ENCODE measurements around the gene USH2A.

Gene USH2A

GRCh38 chr1:216169351-216169750 lies 253.9 kb downstream of the USH2A start:
- TF ChIP-seq, protein P1, sequence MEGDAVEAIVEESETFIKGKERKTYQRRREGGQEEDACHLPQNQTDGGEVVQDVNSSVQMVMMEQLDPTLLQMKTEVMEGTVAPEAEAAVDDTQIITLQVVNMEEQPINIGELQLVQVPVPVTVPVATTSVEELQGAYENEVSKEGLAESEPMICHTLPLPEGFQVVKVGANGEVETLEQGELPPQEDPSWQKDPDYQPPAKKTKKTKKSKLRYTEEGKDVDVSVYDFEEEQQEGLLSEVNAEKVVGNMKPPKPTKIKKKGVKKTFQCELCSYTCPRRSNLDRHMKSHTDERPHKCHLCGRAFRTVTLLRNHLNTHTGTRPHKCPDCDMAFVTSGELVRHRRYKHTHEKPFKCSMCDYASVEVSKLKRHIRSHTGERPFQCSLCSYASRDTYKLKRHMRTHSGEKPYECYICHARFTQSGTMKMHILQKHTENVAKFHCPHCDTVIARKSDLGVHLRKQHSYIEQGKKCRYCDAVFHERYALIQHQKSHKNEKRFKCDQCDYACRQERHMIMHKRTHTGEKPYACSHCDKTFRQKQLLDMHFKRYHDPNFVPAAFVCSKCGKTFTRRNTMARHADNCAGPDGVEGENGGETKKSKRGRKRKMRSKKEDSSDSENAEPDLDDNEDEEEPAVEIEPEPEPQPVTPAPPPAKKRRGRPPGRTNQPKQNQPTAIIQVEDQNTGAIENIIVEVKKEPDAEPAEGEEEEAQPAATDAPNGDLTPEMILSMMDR (IDR thresholded peaks at IDR 0.05; ENCODE audit: insufficient read depth, low read length, poor library complexity, severe bottlenecking): no peak
- TF ChIP-seq EZH2phosphoT487 (conservative IDR thresholded peaks at IDR 0.05; ENCODE audit: low read length): no peak
- H3K9me3 ChIP-seq (ENCODE audit: insufficient read depth, low read length): no peaks in the 10 kb centered on the region

GRCh38 chr1:216168546-216168945 lies 254.7 kb downstream of the USH2A start:
- H3K9ac ChIP-seq (ENCODE audit: low read length): no peak overlapping the region
- H3K27me3 ChIP-seq (ENCODE audit: low read length): no peaks in the 10 kb centered on the region
- no peaks in the 10 kb centered on the region for H3K36me3 ChIP-seq (ENCODE audit: low read length)
- no peak for TF ChIP-seq EZH2phosphoT487 (conservative IDR thresholded peaks at IDR 0.05; ENCODE audit: low read length)
- TF ChIP-seq, protein P1 (IDR thresholded peaks at IDR 0.05; ENCODE audit: insufficient read depth, low read length, poor library complexity, severe bottlenecking): no peak
- no peak overlapping the region for H3K4me3 ChIP-seq (ENCODE audit: insufficient read depth, low read length, poor library complexity, severe bottlenecking)
- no peaks in the 10 kb centered on the region for H3F3A ChIP-seq (ENCODE audit: insufficient read depth)
- H3K9me3 ChIP-seq (ENCODE audit: insufficient read depth, low read length): no peaks in the 10 kb centered on the region
- no peak overlapping the region for H3K27ac ChIP-seq (ENCODE audit: low read depth, low read length)
- H3K79me2 ChIP-seq (ENCODE audit: insufficient read depth, low read length): no peaks in the 10 kb centered on the region
- H4K20me1 ChIP-seq (ENCODE audit: low read depth, low read length): no peaks in the 10 kb centered on the region
- H3K9me2 ChIP-seq (replicated peaks; ENCODE audit: insufficient read depth, low read length): no peaks in the 10 kb centered on the region
- no peak overlapping the region for H3K4me2 ChIP-seq (ENCODE audit: low read depth, low read length, poor library complexity, severe bottlenecking)
- no peak overlapping the region for H2AFZ ChIP-seq (ENCODE audit: low read depth, low read length, severe bottlenecking)

More at GRCh38 chr1:216169351-216169750, 253.9 kb downstream of the USH2A start:
- H3K27me3 ChIP-seq (ENCODE audit: low read length): no peaks in the 10 kb centered on the region
- H3K79me2 ChIP-seq (ENCODE audit: insufficient read depth, low read length): no peaks in the 10 kb centered on the region
- no peaks in the 10 kb centered on the region for H4K20me1 ChIP-seq (ENCODE audit: low read depth, low read length)
- H3F3A ChIP-seq (ENCODE audit: insufficient read depth): no peaks in the 10 kb centered on the region
- no peak overlapping the region for H3K9ac ChIP-seq (ENCODE audit: low read length)
- H3K36me3 ChIP-seq (ENCODE audit: low read length): no peaks in the 10 kb centered on the region
- H2AFZ ChIP-seq (ENCODE audit: low read depth, low read length, severe bottlenecking): no peak overlapping the region
- no peak overlapping the region for H3K4me2 ChIP-seq (ENCODE audit: low read depth, low read length, poor library complexity, severe bottlenecking)
- no peak overlapping the region for H3K4me3 ChIP-seq (ENCODE audit: insufficient read depth, low read length, poor library complexity, severe bottlenecking)
- no peak overlapping the region for H3K27ac ChIP-seq (ENCODE audit: low read depth, low read length)
- no peaks in the 10 kb centered on the region for H3K9me2 ChIP-seq (replicated peaks; ENCODE audit: insufficient read depth, low read length)

DNA sequence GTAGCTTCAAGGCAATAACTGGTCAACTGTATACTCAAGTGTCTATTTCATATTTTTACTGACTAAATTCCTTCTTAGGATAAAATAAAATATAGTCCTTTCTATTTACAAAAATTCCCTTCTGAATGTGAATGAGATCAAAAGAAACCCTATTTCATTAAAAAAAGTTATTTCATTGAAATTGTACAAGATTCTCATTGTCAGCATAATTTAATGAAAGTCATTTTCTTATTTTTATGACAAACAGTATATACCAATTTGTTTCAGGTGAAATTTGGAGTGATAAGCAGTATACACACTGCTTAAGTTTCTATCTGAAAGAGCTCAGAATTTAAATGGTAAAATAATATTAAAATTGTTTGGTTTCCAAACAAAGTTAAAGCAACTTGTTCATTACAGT lies 269.2 kb downstream of the USH2A start:
- Histone ChIP-seq H3K4me2 (ENCODE audit: low read depth, low read length, poor library complexity, severe bottlenecking) (no peak overlapping the region), H3K9me2 (replicated peaks; ENCODE audit: insufficient read depth, low read length) (no peaks in the 10 kb centered on the region), H3K9me3 (ENCODE audit: insufficient read depth, low read length) (no peaks in the 10 kb centered on the region), H3K27me3 (ENCODE audit: low read length) (no peaks in the 10 kb centered on the region), H3K79me2 (ENCODE audit: insufficient read depth, low read length) (no peaks in the 10 kb centered on the region), H3K9ac (ENCODE audit: low read length) (no peak overlapping the region), H3K27ac (ENCODE audit: low read depth, low read length) (no peak overlapping the region), H3K4me3 (ENCODE audit: insufficient read depth, low read length, poor library complexity, severe bottlenecking) (no peak overlapping the region), H4K20me1 (ENCODE audit: low read depth, low read length) (no peaks in the 10 kb centered on the region), H2AFZ (ENCODE audit: low read depth, low read length, severe bottlenecking) (no peak overlapping the region), H3F3A (ENCODE audit: insufficient read depth) (no peaks in the 10 kb centered on the region), H3K36me3 (ENCODE audit: low read length) (no peaks in the 10 kb centered on the region)
- TF ChIP-seq EZH2phosphoT487 (conservative IDR thresholded peaks at IDR 0.05; ENCODE audit: low read length): no peak
- TF ChIP-seq, protein P1 (IDR thresholded peaks at IDR 0.05; ENCODE audit: insufficient read depth, low read length, poor library complexity, severe bottlenecking): no peak

Measured in SU-DHL-6 (cell line).